NB4 (cell line): ENCODE results near the gene GLYR1.

Experiments used
- POLR2A ChIP-seq: IDR thresholded peaks from 2 replicates; pipeline ENCODE4 v1.6.1; 2011; ENCODE audit warnings: mild to moderate bottlenecking; ENCODE audit not compliant: insufficient read length; ENCODE audit errors: extremely low read depth
- TF ChIP-seq, protein P1 (sequence below): IDR thresholded peaks from one replicate; pipeline ENCODE4 v1.5.1; 2012; ENCODE audit warnings: low read depth, low read length

DNA sequence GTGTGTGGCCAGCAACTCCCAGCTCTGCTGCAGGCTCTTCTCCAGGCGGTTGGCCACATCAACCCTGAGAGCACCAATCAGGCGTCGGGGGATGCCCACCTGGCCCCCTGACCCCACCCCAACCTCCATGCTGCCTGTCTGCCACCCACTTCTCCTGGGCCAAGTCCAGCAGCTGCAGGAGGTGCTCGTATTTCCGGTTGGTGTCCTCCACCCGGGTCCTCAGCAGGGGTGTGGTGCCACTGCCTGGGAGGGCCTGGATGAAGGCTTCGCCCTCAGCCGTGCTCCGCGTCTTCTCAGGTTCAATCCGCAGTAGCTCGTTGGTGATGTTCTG, 44.8 kb upstream of the GLYR1 start:
- TF ChIP-seq, protein P1, sequence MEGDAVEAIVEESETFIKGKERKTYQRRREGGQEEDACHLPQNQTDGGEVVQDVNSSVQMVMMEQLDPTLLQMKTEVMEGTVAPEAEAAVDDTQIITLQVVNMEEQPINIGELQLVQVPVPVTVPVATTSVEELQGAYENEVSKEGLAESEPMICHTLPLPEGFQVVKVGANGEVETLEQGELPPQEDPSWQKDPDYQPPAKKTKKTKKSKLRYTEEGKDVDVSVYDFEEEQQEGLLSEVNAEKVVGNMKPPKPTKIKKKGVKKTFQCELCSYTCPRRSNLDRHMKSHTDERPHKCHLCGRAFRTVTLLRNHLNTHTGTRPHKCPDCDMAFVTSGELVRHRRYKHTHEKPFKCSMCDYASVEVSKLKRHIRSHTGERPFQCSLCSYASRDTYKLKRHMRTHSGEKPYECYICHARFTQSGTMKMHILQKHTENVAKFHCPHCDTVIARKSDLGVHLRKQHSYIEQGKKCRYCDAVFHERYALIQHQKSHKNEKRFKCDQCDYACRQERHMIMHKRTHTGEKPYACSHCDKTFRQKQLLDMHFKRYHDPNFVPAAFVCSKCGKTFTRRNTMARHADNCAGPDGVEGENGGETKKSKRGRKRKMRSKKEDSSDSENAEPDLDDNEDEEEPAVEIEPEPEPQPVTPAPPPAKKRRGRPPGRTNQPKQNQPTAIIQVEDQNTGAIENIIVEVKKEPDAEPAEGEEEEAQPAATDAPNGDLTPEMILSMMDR = no peak
- TF ChIP-seq POLR2A = no peak
